Measurements from ENCODE around the gene ERICH3. TPM values are rescaled to one million over a fixed set of nuclear protein-coding genes. Genes with fewer than 3 reads are reported as not detected.

Gene ERICH3
- total and polyA plus RNA-seq, 8 donors: under 0.01 to 0.68 (median 0.13) TPM

GRCh38 chr1:74593887-74594866, 79.4 kb downstream of the ERICH3 start:
- WGBS, 2 donors: 34 to 35% methylated on average over 6 of the region's 6 CpGs
- FAIRE-seq (no peak), DNase-seq (peak in 3 of 6 donors; percentile 36 to 52 (median 38)), ATAC-seq (peak; percentile 90 to 99 (median 96))
- Histone ChIP-seq H3K9me3 (no peaks in the 10 kb centered on the region), H3K4me3 (no peak overlapping the region), H3K36me3 (no peaks in the 10 kb centered on the region), H3K27me3 (no peaks in the 10 kb centered on the region), H3K27ac (no peak overlapping the region), H3K4me1 (peaks cover 0 to 9% (median 0%) of the 10 kb centered on the region in 3 donors)
- intact Hi-C loops (cut with DNase I): no loop called here
- no peak for TF ChIP-seq CTCF (IDR thresholded peaks at IDR 0.05)

GRCh38 chr1:74592580-74593355, 80.8 kb downstream of the ERICH3 start:
- no peaks in the 10 kb centered on the region for H3K9me3 ChIP-seq
- no peaks in the 10 kb centered on the region for H3K27me3 ChIP-seq
- H3K27ac ChIP-seq: no peak overlapping the region
- intact Hi-C loops (cut with DNase I): no loop called here
- no peak for TF ChIP-seq CTCF (IDR thresholded peaks at IDR 0.05)
- peaks cover 0 to 9% (median 0%) of the 10 kb centered on the region in 3 donors for H3K4me1 ChIP-seq
- FAIRE-seq: no peak
- H3K4me3 ChIP-seq: no peak overlapping the region
- WGBS, 2 donors: 51 to 61% methylated on average over 5 of the region's 5 CpGs
- DNase-seq: no peak
- H3K36me3 ChIP-seq: no peaks in the 10 kb centered on the region
- peak in 2 of 4 donors; percentile 44 to 47 for ATAC-seq

GRCh38 chr1:74591949-74592348, 81.6 kb downstream of the ERICH3 start:
- Histone ChIP-seq H3K27ac (no peak overlapping the region), H3K4me1 (peaks cover 0 to 9% (median 0%) of the 10 kb centered on the region in 3 donors), H3K27me3 (no peaks in the 10 kb centered on the region), H3K4me3 (no peak overlapping the region), H3K36me3 (no peaks in the 10 kb centered on the region), H3K9me3 (no peaks in the 10 kb centered on the region)
- no peak for TF ChIP-seq CTCF (IDR thresholded peaks at IDR 0.05)
- 76 to 77% methylated on average over 2 of the region's 2 CpGs for WGBS, 2 donors
- ATAC-seq (no peak), FAIRE-seq (no peak), DNase-seq (no peak)
- intact Hi-C loops (cut with DNase I): no loop called here

- no peaks in the 10 kb centered on the region for H3K27me3 ChIP-seq
- H3K36me3 ChIP-seq: no peaks in the 10 kb centered on the region
- H3K27ac ChIP-seq: no peak overlapping the region
- intact Hi-C loops (cut with DNase I): no loop called here
- H3K9me3 ChIP-seq: no peaks in the 10 kb centered on the region
- no peak for DNase-seq
- no peak for ATAC-seq
- FAIRE-seq: no peak
- H3K4me3 ChIP-seq: no peak overlapping the region
- WGBS, 2 donors: 61 to 67% methylated on average over 5 of the region's 5 CpGs
- H3K4me1 ChIP-seq: peaks cover 0 to 8% (median 0%) of the 10 kb centered on the region in 3 donors
- TF ChIP-seq CTCF (IDR thresholded peaks at IDR 0.05): no peak
Measured at GRCh38 chr1:74590288-74590687, 83.3 kb downstream of the ERICH3 start.
